Transverse colon (tissue), 4 donors: ENCODE measurements around the gene PPM1J. TPM values are rescaled to one million over a fixed set of nuclear protein-coding genes. Genes with fewer than 3 reads are reported as not detected.

Experiments used
- DNase-seq: peaks from one replicate; pipeline ENCODE4 v3.0.0-alpha.2; 2019
- H3K27ac ChIP-seq, 4 donors: fragments of 200-600 bp; sonication (generic); 2 replicates each; pipeline ENCODE4 v1.5.1; 2016 to 2018; ENCODE audit warnings: inconsistent platforms in 4 of 4
- H3K27me3 ChIP-seq: fragments of 200-600 bp; sonication (generic); 2 replicates; pipeline ENCODE4 v1.5.1; 2017; ENCODE audit warnings: inconsistent platforms
- H3K36me3 ChIP-seq, 4 donors: fragments of 200-600 bp; sonication (generic); 2 replicates each; pipeline ENCODE4 v1.5.1; 2017 to 2019; ENCODE audit warnings: inconsistent platforms in 4 of 4
- H3K4me1 ChIP-seq, 4 donors: fragments of 200-600 bp; sonication (generic); 2 replicates each; pipeline ENCODE4 v1.5.1; 2017 to 2020; ENCODE audit warnings: inconsistent platforms in 4 of 4
- H3K4me3 ChIP-seq, 4 donors: fragments of 200-600 bp; sonication (generic); 1 replicate in 1 of 4; 2 replicates in 3 of 4; pipeline versions ENCODE4 v1.5.1 to v1.6.1; 2017 to 2019; ENCODE audit warnings: inconsistent platforms in 4 of 4
- H3K9me3 ChIP-seq, 2 donors: fragments of 200-600 bp; sonication (generic); 2 replicates each; pipeline ENCODE4 v1.5.1; 2017 to 2019; ENCODE audit warnings: inconsistent platforms in 2 of 2
- EP300 ChIP-seq: sonication (generic); formaldehyde crosslinking; IDR thresholded peaks from one replicate; pipeline ENCODE4 v1.6.1; 2017; ENCODE audit warnings: antibody characterized with exemption, low read depth
- POLR2A ChIP-seq: fragments of 450-650 bp; IDR thresholded peaks from one replicate; pipeline ENCODE4 v1.6.1; 2016; ENCODE audit warnings: antibody characterized with exemption, mild to moderate bottlenecking, moderate library complexity
- POLR2AphosphoS5 ChIP-seq, 3 donors: sonication (generic); formaldehyde crosslinking; IDR thresholded peaks; one replicate each; pipeline ENCODE4 v1.6.1; 2016; ENCODE audit warnings: antibody characterized with exemption in 3 of 3
- WGBS, 2 donors: methylation state at CpG; one replicate each; pipeline ENCODE4 v1.1.5; 2018; ENCODE audit warnings: low coverage in 1 of 2; 5-methylcytosine and 5-hydroxymethylcytosine counted together
- in situ Hi-C, 4 donors: fragments of 200-750 bp; cut with MboI; loops; one replicate each; pipeline versions ENCODE4 v1.15.0 to v1.15.1; 2017; ENCODE audit warnings: low sequenced_read_pairs in 3 of 4, low pct_ligation_motif_present in 1 of 4, low pct_unique_long_range_greater_than_20kb in 1 of 4
- intact Hi-C: fragments of 100-400 bp; cut with DNase I; formaldehyde crosslinking; loops from one replicate; pipeline ENCODE4 v1.15.1; 2023; ENCODE audit warnings: low total_unique reads
- total RNA-seq, 4 donors: library from RNA; depleted of rRNA; stranded (reverse); fragments of >200 nt; gene quantifications; one replicate each; pipeline ENCODE4 v1.1.0, GENCODE V29; 2016
- TF ChIP-seq, protein P1 (sequence below), 5 experiments: fragments of 200-600 bp in 3 of 5; fragments of 450-650 bp in 2 of 5; sonication (generic) in 3 of 5; IDR thresholded peaks; 1 replicate in 2 of 5; 2 replicates in 3 of 5; pipeline ENCODE4 v1.5.1; 2016 to 2017; ENCODE audit warnings: antibody characterized with exemption in 5 of 5, inconsistent platforms in 3 of 5, mild to moderate bottlenecking in 2 of 5, moderate library complexity in 1 of 5

Gene PPM1J
- total RNA-seq, 4 donors from 2014 or later, result 0.68 to 1.7 TPM; not detected in 2

DNA sequence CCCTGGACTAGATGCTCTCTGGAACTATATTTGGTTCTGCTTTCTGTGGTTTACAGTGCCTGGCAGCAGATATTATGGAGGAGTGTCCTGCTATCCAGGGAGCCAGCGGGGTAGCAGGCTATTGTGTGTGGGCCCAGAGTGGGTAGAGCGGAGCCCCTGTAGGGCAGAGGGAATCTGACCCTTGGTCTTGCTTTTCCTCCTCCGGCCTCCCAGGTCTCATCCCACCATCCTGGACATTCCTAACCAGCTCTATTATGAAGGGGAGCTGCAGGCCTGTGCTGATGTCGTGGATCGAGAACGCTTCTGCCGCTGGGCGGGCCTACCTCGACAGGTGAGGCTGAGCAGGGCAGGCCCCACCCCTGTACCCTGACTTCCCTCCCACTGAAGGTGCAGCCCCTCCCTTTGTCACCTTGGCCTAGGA is 17.3 kb downstream of the PPM1J start:
- DNase-seq, result no peak
- TF ChIP-seq, protein P1, sequence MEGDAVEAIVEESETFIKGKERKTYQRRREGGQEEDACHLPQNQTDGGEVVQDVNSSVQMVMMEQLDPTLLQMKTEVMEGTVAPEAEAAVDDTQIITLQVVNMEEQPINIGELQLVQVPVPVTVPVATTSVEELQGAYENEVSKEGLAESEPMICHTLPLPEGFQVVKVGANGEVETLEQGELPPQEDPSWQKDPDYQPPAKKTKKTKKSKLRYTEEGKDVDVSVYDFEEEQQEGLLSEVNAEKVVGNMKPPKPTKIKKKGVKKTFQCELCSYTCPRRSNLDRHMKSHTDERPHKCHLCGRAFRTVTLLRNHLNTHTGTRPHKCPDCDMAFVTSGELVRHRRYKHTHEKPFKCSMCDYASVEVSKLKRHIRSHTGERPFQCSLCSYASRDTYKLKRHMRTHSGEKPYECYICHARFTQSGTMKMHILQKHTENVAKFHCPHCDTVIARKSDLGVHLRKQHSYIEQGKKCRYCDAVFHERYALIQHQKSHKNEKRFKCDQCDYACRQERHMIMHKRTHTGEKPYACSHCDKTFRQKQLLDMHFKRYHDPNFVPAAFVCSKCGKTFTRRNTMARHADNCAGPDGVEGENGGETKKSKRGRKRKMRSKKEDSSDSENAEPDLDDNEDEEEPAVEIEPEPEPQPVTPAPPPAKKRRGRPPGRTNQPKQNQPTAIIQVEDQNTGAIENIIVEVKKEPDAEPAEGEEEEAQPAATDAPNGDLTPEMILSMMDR (IDR thresholded peaks at IDR 0.05), result no peak
- TF ChIP-seq POLR2AphosphoS5 (IDR thresholded peaks at IDR 0.05) (no peak), EP300 (no peak), POLR2A (no peak)
- Histone ChIP-seq H3K27me3 (no peaks in the 10 kb centered on the region), H3K4me3 (no peak overlapping the region), H3K36me3 (peaks cover 0 to 24% (median 3%) of the 10 kb centered on the region in 4 donors), H3K4me1 (peaks cover 41 to 48% (median 45%) of the 10 kb centered on the region in 4 donors), H3K27ac (peak overlapping the region; percentile 99 to 100 (median 99)), H3K9me3 (no peaks in the 10 kb centered on the region)
- in situ Hi-C loops (no loop called here), intact Hi-C loops (no loop called here)
- WGBS, 2 donors, result 96% methylated on average over 9 of the region's 9 CpGs; no CpG with 5 or more reads in 1 of the 2 donors

- no peak overlapping the region for H3K27ac ChIP-seq
- intact Hi-C loops, result no loop called here
- 92% methylated on average over 2 to 7 of the region's 7 CpGs for WGBS, 2 donors
Measured at GRCh38 chr1:112696578-112697314, 18.4 kb downstream of the PPM1J start.

DNA sequence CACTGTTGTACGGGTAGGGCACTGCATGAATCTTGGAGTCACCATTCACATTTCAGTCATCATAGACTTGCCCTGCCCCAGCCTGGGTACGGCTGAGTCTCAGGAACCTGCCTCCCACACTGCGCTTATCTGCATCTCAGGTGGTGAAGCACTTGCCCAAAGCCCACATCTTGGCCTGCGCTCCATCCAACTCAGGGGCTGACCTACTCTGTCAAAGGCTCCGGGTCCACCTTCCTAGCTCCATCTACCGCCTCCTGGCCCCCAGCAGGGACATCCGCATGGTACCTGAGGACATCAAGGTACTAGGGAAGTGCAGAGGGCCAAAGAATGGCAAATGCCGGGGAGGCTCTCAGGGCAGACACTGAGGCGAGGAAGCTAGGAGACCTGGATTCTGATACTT is 19.9 kb downstream of the PPM1J start:
- DNase-seq, result no peak
- in situ Hi-C loops (no loop called here), intact Hi-C loops (no loop called here)
- no peak overlapping the region for H3K4me3 ChIP-seq
- H3K4me1 ChIP-seq, result peaks cover 21 to 23% (median 23%) of the 10 kb centered on the region in 4 donors
- no peaks in the 10 kb centered on the region for H3K9me3 ChIP-seq
- H3K27ac ChIP-seq, result no peak overlapping the region
- WGBS, 2 donors, result 97 to 100% methylated on average over 1 to 9 of the region's 9 CpGs
- TF ChIP-seq POLR2AphosphoS5 (IDR thresholded peaks at IDR 0.05) (no peak), POLR2A (no peak)
- TF ChIP-seq, protein P1 (IDR thresholded peaks at IDR 0.05), result no peak
- H3K27me3 ChIP-seq, result no peaks in the 10 kb centered on the region
- H3K36me3 ChIP-seq, result peaks cover 0 to 35% (median 8%) of the 10 kb centered on the region in 4 donors

More at GRCh38 chr1:112696578-112697314, 18.4 kb downstream of the PPM1J start:
- Histone ChIP-seq H3K36me3 (peaks cover 0 to 28% (median 6%) of the 10 kb centered on the region in 4 donors), H3K27me3 (no peaks in the 10 kb centered on the region), H3K4me3 (no peak overlapping the region), H3K4me1 (peaks cover 36 to 38% (median 37%) of the 10 kb centered on the region in 4 donors), H3K9me3 (no peaks in the 10 kb centered on the region)
- in situ Hi-C loops, result no loop called here
- DNase-seq, result no peak
- TF ChIP-seq, protein P1 (IDR thresholded peaks at IDR 0.05), result no peak
- TF ChIP-seq POLR2A, result no peak
- TF ChIP-seq POLR2AphosphoS5 (IDR thresholded peaks at IDR 0.05), result no peak
- no peak for TF ChIP-seq EP300

GRCh38 chr1:112694363-112694929 is 20.7 kb downstream of the PPM1J start:
- DNase-seq, result no peak
- intact Hi-C loops (no loop called here), in situ Hi-C loops (no loop called here)
- Histone ChIP-seq H3K4me1 (peaks cover 13 to 15% (median 14%) of the 10 kb centered on the region in 4 donors), H3K36me3 (peaks cover 0 to 35% (median 10%) of the 10 kb centered on the region in 4 donors), H3K27ac (no peak overlapping the region), H3K4me3 (no peak overlapping the region), H3K27me3 (no peaks in the 10 kb centered on the region), H3K9me3 (no peaks in the 10 kb centered on the region)
- WGBS, 2 donors, result 94% methylated on average over 15 of the region's 15 CpGs; no CpG with 5 or more reads in 1 of the 2 donors
- no peak for TF ChIP-seq EP300
- no peak for TF ChIP-seq POLR2AphosphoS5 (IDR thresholded peaks at IDR 0.05)
- TF ChIP-seq POLR2A, result no peak
- TF ChIP-seq, protein P1 (IDR thresholded peaks at IDR 0.05), result no peak
